Liver (tissue), 9 donors: ENCODE data around the gene KDM1B. TPM values are rescaled to one million over a fixed set of nuclear protein-coding genes. Genes with fewer than 3 reads are reported as not detected.

ENCODE experiments used
- DNase-seq: peaks from one replicate; pipeline ENCODE4 v3.0.0-alpha.2; 2017; ENCODE audit warnings: low spot score
- H3K27ac ChIP-seq, 2 donors: one replicate each; pipeline ENCODE4 v1.7.0; 2013; ENCODE audit warnings: inconsistent platforms in 2 of 2, low read length in 2 of 2, control low read depth in 1 of 2, low read depth in 1 of 2, mild to moderate bottlenecking in 1 of 2
- H3K27me3 ChIP-seq, 4 donors: one replicate each; pipeline versions ENCODE4 v1.6.1 to v1.7.0; 2013; ENCODE audit warnings: low read length in 3 of 4, inconsistent platforms in 1 of 4, mild to moderate bottlenecking in 1 of 4, moderate library complexity in 1 of 4; ENCODE audit not compliant: control insufficient read depth in 4 of 4, insufficient read depth in 4 of 4
- H3K36me3 ChIP-seq, 4 donors: one replicate each; pipeline versions ENCODE4 v1.6.1 to v1.7.0; 2013; ENCODE audit warnings: low read length in 3 of 4, mild to moderate bottlenecking in 3 of 4, low read depth in 1 of 4, moderate library complexity in 1 of 4; ENCODE audit not compliant: control insufficient read depth in 4 of 4, insufficient read depth in 3 of 4
- H3K4me1 ChIP-seq, 4 donors: one replicate each; pipeline versions ENCODE4 v1.6.1 to v1.7.0; 2013; ENCODE audit warnings: low read length in 3 of 4, mild to moderate bottlenecking in 3 of 4, moderate library complexity in 1 of 4; ENCODE audit not compliant: control insufficient read depth in 4 of 4, insufficient read depth in 4 of 4
- H3K4me3 ChIP-seq, 3 donors: one replicate each; pipeline versions ENCODE4 v1.6.1 to v1.7.0; 2013; ENCODE audit warnings: low read length in 3 of 3, control low read depth in 1 of 3, low read depth in 1 of 3, mild to moderate bottlenecking in 1 of 3
- H3K9ac ChIP-seq, 2 donors: one replicate each; pipeline ENCODE4 v1.7.0; 2013; ENCODE audit warnings: low read length in 2 of 2, mild to moderate bottlenecking in 2 of 2, moderate library complexity in 2 of 2, control low read depth in 1 of 2, low read depth in 1 of 2
- H3K9me3 ChIP-seq, 4 donors: one replicate each; pipeline versions ENCODE4 v1.6.1 to v1.7.0; 2013; ENCODE audit warnings: low read length in 3 of 4; ENCODE audit not compliant: control insufficient read depth in 4 of 4
- EGR1 ChIP-seq, 2 donors: IDR thresholded peaks; 2 replicates each; pipeline ENCODE4 v1.6.1; 2016 to 2018; ENCODE audit warnings: antibody characterized with exemption in 2 of 2, low read depth in 2 of 2
- FOXA1 ChIP-seq: IDR thresholded peaks from 2 replicates; pipeline ENCODE4 v1.6.1; 2016; ENCODE audit warnings: antibody characterized with exemption
- FOXA2 ChIP-seq: IDR thresholded peaks from 2 replicates; pipeline ENCODE4 v1.6.1; 2016; ENCODE audit warnings: antibody characterized with exemption
- GABPA ChIP-seq, 2 donors: IDR thresholded peaks in 1 of 2; conservative IDR thresholded peaks in 1 of 2; 2 replicates each; pipeline ENCODE4 v1.6.1; 2016; ENCODE audit warnings: antibody characterized with exemption in 2 of 2, mild to moderate bottlenecking in 1 of 2, moderate library complexity in 1 of 2
- HNF4A ChIP-seq, 2 donors: conservative IDR thresholded peaks; 2 replicates each; pipeline ENCODE4 v1.6.1; 2016; ENCODE audit warnings: antibody characterized with exemption in 2 of 2, mild to moderate bottlenecking in 2 of 2
- HNF4G ChIP-seq: IDR thresholded peaks from 2 replicates; pipeline ENCODE4 v1.6.1; 2016; ENCODE audit warnings: antibody characterized with exemption
- JUND ChIP-seq, 2 donors: IDR thresholded peaks; 2 replicates each; pipeline ENCODE4 v1.6.1; 2016; ENCODE audit warnings: antibody characterized with exemption in 2 of 2
- RAD21 ChIP-seq, 2 donors: IDR thresholded peaks; 2 replicates each; pipeline ENCODE4 v1.6.1; 2016; ENCODE audit warnings: antibody characterized with exemption in 2 of 2, mild to moderate bottlenecking in 2 of 2
- RXRA ChIP-seq, 2 donors: IDR thresholded peaks; 2 replicates each; pipeline ENCODE4 v1.6.1; 2017 to 2018; ENCODE audit warnings: antibody characterized with exemption in 2 of 2, mild to moderate bottlenecking in 1 of 2
- SP1 ChIP-seq: IDR thresholded peaks from 2 replicates; pipeline ENCODE4 v1.6.1; 2018; ENCODE audit warnings: antibody characterized with exemption, mild to moderate bottlenecking
- YY1 ChIP-seq: IDR thresholded peaks from 2 replicates; pipeline ENCODE4 v1.6.1; 2016; ENCODE audit warnings: antibody characterized with exemption, mild to moderate bottlenecking
- WGBS: extraction: QIAGEN DNeasy Blood & Tissue Kit; methylation state at CpG from one replicate; pipeline ENCODE4 v1.1.7; 2013; 5-methylcytosine and 5-hydroxymethylcytosine counted together
- polyA plus RNA-seq, 2 donors: library from polyadenylated mRNA; stranded (reverse) in 1 of 2; unstranded in 1 of 2; fragments of 200-250 nt in 1 of 2; fragments of >200 nt in 1 of 2; fragmentation: Nextera tagmentation in 1 of 2; extraction: Ambion mirVana in 1 of 2; gene quantifications; one replicate each; pipeline versions ENCODE4 v1.2.1 to v1.2.3, GENCODE V29; 2013 to 2015
- total RNA-seq, 2 donors: library from RNA; depleted of rRNA; stranded (reverse); fragments of >200 nt; gene quantifications; one replicate each; pipeline ENCODE4 v1.2.3, GENCODE V29; 2014
- TF ChIP-seq, protein P1 (sequence below): IDR thresholded peaks from 2 replicates; pipeline ENCODE4 v1.6.1; 2016; ENCODE audit warnings: antibody characterized with exemption
- TF ChIP-seq, protein P2 (sequence below): fragments of 150-350 bp; IDR thresholded peaks from 2 replicates; pipeline ENCODE4 v1.5.1; 2017; ENCODE audit warnings: improper control_type of control experiment, low read depth, low read length; ENCODE audit not compliant: missing input control
- TF ChIP-seq, protein P3 (sequence below): IDR thresholded peaks from 2 replicates; pipeline ENCODE4 v1.6.1; 2016; ENCODE audit warnings: antibody characterized with exemption
- TF ChIP-seq, protein P4 (sequence below): IDR thresholded peaks from 2 replicates; pipeline ENCODE4 v1.6.1; 2016; ENCODE audit warnings: antibody characterized with exemption, mild to moderate bottlenecking
- donor health status: healthy.
- donor health status: healthy.
- donor health status: healthy.
- donor health status: healthy.
- donor health status: healthy.

The KDM1B gene
- total and polyA plus RNA-seq, 4 donors = 1.6 to 10.2 (median 6.7) TPM

DNA sequence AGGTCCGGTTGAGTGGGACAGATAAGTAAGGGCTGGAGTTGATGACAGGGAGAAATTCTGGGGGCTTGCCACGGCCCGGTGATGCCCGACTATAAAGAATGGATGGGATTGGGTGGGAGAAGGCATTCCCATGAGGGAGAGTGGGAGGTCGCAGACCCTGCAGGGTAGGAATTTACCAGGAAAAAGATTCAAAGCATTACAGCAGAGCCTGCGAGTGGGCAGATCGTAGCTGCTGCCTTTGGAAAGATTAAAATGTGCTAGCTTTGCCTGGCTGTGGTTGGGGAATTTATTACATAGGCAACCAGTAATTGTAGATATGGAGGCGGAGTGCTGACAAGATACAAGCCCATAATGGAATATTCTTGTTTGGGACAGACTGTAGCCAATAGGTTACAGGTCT is 49.5 kb downstream of the KDM1B start:
- DNase-seq = no peak
- Histone ChIP-seq H3K27ac (no peak overlapping the region), H3K4me3 (no peak overlapping the region), H3K36me3 (peaks cover 2 to 16% (median 9%) of the 10 kb centered on the region in 4 donors), H3K9ac (no peak overlapping the region), H3K27me3 (no peaks in the 10 kb centered on the region), H3K4me1 (peaks cover 6 to 20% (median 15%) of the 10 kb centered on the region in 4 donors), H3K9me3 (no peaks in the 10 kb centered on the region)
- WGBS = 97% methylated on average over 8 of the region's 8 CpGs
- TF ChIP-seq FOXA2 = no peak
- no peak for TF ChIP-seq GABPA (IDR thresholded peaks at IDR 0.05 in 1 of 2, conservative IDR thresholded peaks at IDR 0.05 in 1 of 2)
- TF ChIP-seq, protein P1, sequence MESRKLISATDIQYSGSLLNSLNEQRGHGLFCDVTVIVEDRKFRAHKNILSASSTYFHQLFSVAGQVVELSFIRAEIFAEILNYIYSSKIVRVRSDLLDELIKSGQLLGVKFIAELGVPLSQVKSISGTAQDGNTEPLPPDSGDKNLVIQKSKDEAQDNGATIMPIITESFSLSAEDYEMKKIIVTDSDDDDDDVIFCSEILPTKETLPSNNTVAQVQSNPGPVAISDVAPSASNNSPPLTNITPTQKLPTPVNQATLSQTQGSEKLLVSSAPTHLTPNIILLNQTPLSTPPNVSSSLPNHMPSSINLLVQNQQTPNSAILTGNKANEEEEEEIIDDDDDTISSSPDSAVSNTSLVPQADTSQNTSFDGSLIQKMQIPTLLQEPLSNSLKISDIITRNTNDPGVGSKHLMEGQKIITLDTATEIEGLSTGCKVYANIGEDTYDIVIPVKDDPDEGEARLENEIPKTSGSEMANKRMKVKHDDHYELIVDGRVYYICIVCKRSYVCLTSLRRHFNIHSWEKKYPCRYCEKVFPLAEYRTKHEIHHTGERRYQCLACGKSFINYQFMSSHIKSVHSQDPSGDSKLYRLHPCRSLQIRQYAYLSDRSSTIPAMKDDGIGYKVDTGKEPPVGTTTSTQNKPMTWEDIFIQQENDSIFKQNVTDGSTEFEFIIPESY = no peak
- no peak for TF ChIP-seq HNF4G
- no peak for TF ChIP-seq SP1
- TF ChIP-seq JUND (IDR thresholded peaks at IDR 0.05) = no peak
- TF ChIP-seq, protein P2, sequence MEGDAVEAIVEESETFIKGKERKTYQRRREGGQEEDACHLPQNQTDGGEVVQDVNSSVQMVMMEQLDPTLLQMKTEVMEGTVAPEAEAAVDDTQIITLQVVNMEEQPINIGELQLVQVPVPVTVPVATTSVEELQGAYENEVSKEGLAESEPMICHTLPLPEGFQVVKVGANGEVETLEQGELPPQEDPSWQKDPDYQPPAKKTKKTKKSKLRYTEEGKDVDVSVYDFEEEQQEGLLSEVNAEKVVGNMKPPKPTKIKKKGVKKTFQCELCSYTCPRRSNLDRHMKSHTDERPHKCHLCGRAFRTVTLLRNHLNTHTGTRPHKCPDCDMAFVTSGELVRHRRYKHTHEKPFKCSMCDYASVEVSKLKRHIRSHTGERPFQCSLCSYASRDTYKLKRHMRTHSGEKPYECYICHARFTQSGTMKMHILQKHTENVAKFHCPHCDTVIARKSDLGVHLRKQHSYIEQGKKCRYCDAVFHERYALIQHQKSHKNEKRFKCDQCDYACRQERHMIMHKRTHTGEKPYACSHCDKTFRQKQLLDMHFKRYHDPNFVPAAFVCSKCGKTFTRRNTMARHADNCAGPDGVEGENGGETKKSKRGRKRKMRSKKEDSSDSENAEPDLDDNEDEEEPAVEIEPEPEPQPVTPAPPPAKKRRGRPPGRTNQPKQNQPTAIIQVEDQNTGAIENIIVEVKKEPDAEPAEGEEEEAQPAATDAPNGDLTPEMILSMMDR = no peak
- TF ChIP-seq EGR1 (IDR thresholded peaks at IDR 0.05; ENCODE audit: low read depth in 2 of 2) = no peak
- TF ChIP-seq, protein P3, sequence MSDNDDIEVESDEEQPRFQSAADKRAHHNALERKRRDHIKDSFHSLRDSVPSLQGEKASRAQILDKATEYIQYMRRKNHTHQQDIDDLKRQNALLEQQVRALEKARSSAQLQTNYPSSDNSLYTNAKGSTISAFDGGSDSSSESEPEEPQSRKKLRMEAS = no peak
- TF ChIP-seq HNF4A (conservative IDR thresholded peaks at IDR 0.05) = no peak
- TF ChIP-seq, protein P4, sequence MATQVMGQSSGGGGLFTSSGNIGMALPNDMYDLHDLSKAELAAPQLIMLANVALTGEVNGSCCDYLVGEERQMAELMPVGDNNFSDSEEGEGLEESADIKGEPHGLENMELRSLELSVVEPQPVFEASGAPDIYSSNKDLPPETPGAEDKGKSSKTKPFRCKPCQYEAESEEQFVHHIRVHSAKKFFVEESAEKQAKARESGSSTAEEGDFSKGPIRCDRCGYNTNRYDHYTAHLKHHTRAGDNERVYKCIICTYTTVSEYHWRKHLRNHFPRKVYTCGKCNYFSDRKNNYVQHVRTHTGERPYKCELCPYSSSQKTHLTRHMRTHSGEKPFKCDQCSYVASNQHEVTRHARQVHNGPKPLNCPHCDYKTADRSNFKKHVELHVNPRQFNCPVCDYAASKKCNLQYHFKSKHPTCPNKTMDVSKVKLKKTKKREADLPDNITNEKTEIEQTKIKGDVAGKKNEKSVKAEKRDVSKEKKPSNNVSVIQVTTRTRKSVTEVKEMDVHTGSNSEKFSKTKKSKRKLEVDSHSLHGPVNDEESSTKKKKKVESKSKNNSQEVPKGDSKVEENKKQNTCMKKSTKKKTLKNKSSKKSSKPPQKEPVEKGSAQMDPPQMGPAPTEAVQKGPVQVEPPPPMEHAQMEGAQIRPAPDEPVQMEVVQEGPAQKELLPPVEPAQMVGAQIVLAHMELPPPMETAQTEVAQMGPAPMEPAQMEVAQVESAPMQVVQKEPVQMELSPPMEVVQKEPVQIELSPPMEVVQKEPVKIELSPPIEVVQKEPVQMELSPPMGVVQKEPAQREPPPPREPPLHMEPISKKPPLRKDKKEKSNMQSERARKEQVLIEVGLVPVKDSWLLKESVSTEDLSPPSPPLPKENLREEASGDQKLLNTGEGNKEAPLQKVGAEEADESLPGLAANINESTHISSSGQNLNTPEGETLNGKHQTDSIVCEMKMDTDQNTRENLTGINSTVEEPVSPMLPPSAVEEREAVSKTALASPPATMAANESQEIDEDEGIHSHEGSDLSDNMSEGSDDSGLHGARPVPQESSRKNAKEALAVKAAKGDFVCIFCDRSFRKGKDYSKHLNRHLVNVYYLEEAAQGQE = no peak
- TF ChIP-seq YY1 = no peak
- TF ChIP-seq FOXA1 = no peak
- TF ChIP-seq RXRA (IDR thresholded peaks at IDR 0.05) = no peak
- no peak for TF ChIP-seq RAD21 (IDR thresholded peaks at IDR 0.05)

DNA sequence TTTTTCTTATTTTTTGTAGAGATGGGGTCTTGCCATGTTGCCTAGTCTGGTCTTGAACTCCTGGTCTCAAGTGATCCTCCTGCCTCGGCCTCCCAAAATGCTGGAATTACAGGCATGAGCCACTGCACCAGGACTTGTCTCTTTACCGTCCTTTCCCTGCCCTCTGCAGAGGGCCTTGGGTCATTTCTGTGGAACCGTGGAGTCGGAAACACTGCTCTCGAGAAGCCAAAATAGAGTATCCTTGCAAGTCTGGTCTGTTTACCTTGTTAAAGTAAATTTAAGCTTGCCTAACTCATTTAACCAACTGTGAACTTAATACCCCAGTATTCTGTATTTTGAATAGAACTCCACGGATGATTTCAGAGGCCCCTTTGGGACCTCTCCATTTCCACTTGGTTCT is 51.4 kb downstream of the KDM1B start:
- Histone ChIP-seq H3K27ac (no peak overlapping the region), H3K4me1 (peaks cover 6 to 30% (median 23%) of the 10 kb centered on the region in 4 donors), H3K36me3 (peaks cover 2 to 9% (median 7%) of the 10 kb centered on the region in 4 donors), H3K9me3 (no peaks in the 10 kb centered on the region), H3K9ac (no peak overlapping the region), H3K27me3 (no peaks in the 10 kb centered on the region), H3K4me3 (no peak overlapping the region)
- TF ChIP-seq YY1 (no peak), GABPA (IDR thresholded peaks at IDR 0.05 in 1 of 2, conservative IDR thresholded peaks at IDR 0.05 in 1 of 2) (no peak), HNF4A (conservative IDR thresholded peaks at IDR 0.05) (peak in 1 of 2 donors; percentile 14)
- no peak for DNase-seq
- 44% methylated on average over 6 of the region's 6 CpGs for WGBS
